HepG2 (cell line): ENCODE results near the gene MYO9A. TPM values are rescaled to one million over a fixed set of nuclear protein-coding genes. Genes with fewer than 3 reads are reported as not detected.

ENCODE experiments used
- ADNP ChIP-seq: sonication (generic); formaldehyde crosslinking; IDR thresholded peaks from 2 replicates; pipeline ENCODE4 v1.4.0; 2020; ENCODE audit warnings: missing genetic modification reagents
- AHDC1 ChIP-seq: sonication (generic); formaldehyde crosslinking; IDR thresholded peaks from 2 replicates; pipeline ENCODE4 v1.5.1; 2020; ENCODE audit warnings: mild to moderate bottlenecking, missing genetic modification reagents, borderline replicate concordance
- BRD4 ChIP-seq: sonication (generic); formaldehyde crosslinking; IDR thresholded peaks from 2 replicates; pipeline ENCODE4 v1.4.0; 2020; ENCODE audit warnings: missing genetic modification reagents
- EEA1 ChIP-seq: sonication (generic); formaldehyde crosslinking; IDR thresholded peaks from 2 replicates; pipeline ENCODE4 v1.5.1; 2020; ENCODE audit warnings: mild to moderate bottlenecking, missing genetic modification reagents, borderline replicate concordance
- GATAD2A ChIP-seq: IDR thresholded peaks from 2 replicates; pipeline ENCODE4 v1.6.1; 2016
- MEIS2 ChIP-seq: sonication (generic); formaldehyde crosslinking; IDR thresholded peaks from 2 replicates; pipeline ENCODE4 v1.9.0; 2021; ENCODE audit warnings: mild to moderate bottlenecking, missing genetic modification reagents
- MLLT10 ChIP-seq: sonication (generic); formaldehyde crosslinking; IDR thresholded peaks from 2 replicates; pipeline ENCODE4 v1.4.0; 2020; ENCODE audit warnings: missing genetic modification reagents
- MYPOP ChIP-seq: sonication (generic); formaldehyde crosslinking; IDR thresholded peaks from 2 replicates; pipeline ENCODE4 v1.8.1; 2023; ENCODE audit warnings: mild to moderate bottlenecking, moderate library complexity, missing genetic modification reagents
- NCOA5 ChIP-seq: sonication (generic); formaldehyde crosslinking; IDR thresholded peaks from 2 replicates; pipeline ENCODE4 v1.4.0; 2020; ENCODE audit warnings: missing genetic modification reagents
- NFKB2 ChIP-seq: sonication (generic); formaldehyde crosslinking; IDR thresholded peaks from 2 replicates; pipeline ENCODE4 v1.4.0; 2020; ENCODE audit warnings: missing genetic modification reagents, borderline replicate concordance
- NR2C2 ChIP-seq: sonication (generic); formaldehyde crosslinking; IDR thresholded peaks from 2 replicates; pipeline ENCODE4 v1.4.0; 2020; ENCODE audit warnings: missing genetic modification reagents, mild to moderate bottlenecking, moderate library complexity, borderline replicate concordance
- PHF5A ChIP-seq: IDR thresholded peaks from one replicate; pipeline ENCODE4 v1.6.1; 2018; ENCODE audit warnings: low read depth, missing genetic modification reagents; ENCODE audit not compliant: unreplicated experiment
- SAFB2 ChIP-seq: sonication (generic); formaldehyde crosslinking; IDR thresholded peaks from 2 replicates; pipeline ENCODE4 v1.5.1; 2020; ENCODE audit warnings: missing genetic modification reagents, low read depth, mild to moderate bottlenecking, borderline replicate concordance
- TEF ChIP-seq: sonication (generic); formaldehyde crosslinking; IDR thresholded peaks from 2 replicates; pipeline ENCODE4 v1.5.0; 2020; ENCODE audit warnings: missing genetic modification reagents
- TFE3 ChIP-seq: IDR thresholded peaks from 2 replicates; pipeline ENCODE4 v1.6.1; 2016
- ZBTB37 ChIP-seq: sonication (generic); formaldehyde crosslinking; IDR thresholded peaks from 2 replicates; pipeline ENCODE4 v1.4.0; 2020; ENCODE audit warnings: mild to moderate bottlenecking, missing genetic modification reagents
- ZNF224 ChIP-seq: sonication (generic); formaldehyde crosslinking; IDR thresholded peaks from 2 replicates; pipeline ENCODE4 v1.5.0; 2020; ENCODE audit warnings: mild to moderate bottlenecking, missing genetic modification reagents
- ZNF543 ChIP-seq: sonication (generic); formaldehyde crosslinking; IDR thresholded peaks from 2 replicates; pipeline ENCODE4 v1.4.0; 2020; ENCODE audit warnings: mild to moderate bottlenecking, missing genetic modification reagents
- ZNF557 ChIP-seq: sonication (generic); formaldehyde crosslinking; IDR thresholded peaks from 2 replicates; pipeline ENCODE4 v1.4.0; 2020; ENCODE audit warnings: missing genetic modification reagents
- ZNF605 ChIP-seq: sonication (generic); formaldehyde crosslinking; IDR thresholded peaks from 2 replicates; pipeline ENCODE4 v1.8.0; 2022; ENCODE audit warnings: mild to moderate bottlenecking, missing genetic modification reagents
- ZNF674 ChIP-seq: sonication (generic); formaldehyde crosslinking; IDR thresholded peaks from 2 replicates; pipeline ENCODE4 v1.5.0; 2020; ENCODE audit warnings: low read depth, mild to moderate bottlenecking, missing genetic modification reagents
- polyA plus RNA-seq, 8 experiments: library from polyadenylated mRNA; depleted of rRNA in 3 of 8; stranded (reverse) in 7 of 8; unstranded in 1 of 8; fragments of >200 nt; fragmentation: Illumina TruSeq in 4 of 8; extraction: Trizol in 4 of 8; gene quantifications; 2 replicates each; pipeline versions ENCODE4 v1.2.1 to v1.2.3, GENCODE V29; 2011 to 2016; ENCODE audit warnings: low read depth in 4 of 8, missing spikeins in 1 of 8, mixed read lengths in 1 of 8; ENCODE audit not compliant: insufficient read depth in 1 of 8
- total RNA-seq, 5 experiments: library from RNA; depleted of rRNA; stranded (reverse); fragments of >200 nt; fragmentation: Illumina TruSeq; extraction: Trizol; gene quantifications; 2 replicates each; pipeline ENCODE4 v1.2.3, GENCODE V29; 2016; ENCODE audit warnings: low read depth in 1 of 5

Gene MYO9A
- total and polyA plus RNA-seq, 2 of the 13 experiments (the other 11 are each of a cell fraction or from before 2014, with no cell fraction given): 4.8 to 15.3 TPM

GRCh38 chr15:72117486-72118016 is 399 bp downstream of the MYO9A start (continued):
- TF ChIP-seq NR2C2 (CRISPR knock-in tag) (no peak), MEIS2 (CRISPR knock-in tag) (no peak), EEA1 (CRISPR knock-in tag) (no peak), MYPOP (CRISPR knock-in tag) (peak; percentile 40; the same call in 1 of the 2 replicates), ZNF605 (peak; percentile 59; the same call in 1 of the 2 replicates), SAFB2 (no peak; the same call in 1 of the 2 replicates), ADNP (CRISPR knock-in tag) (no peak), BRD4 (CRISPR knock-in tag) (no peak), MLLT10 (CRISPR knock-in tag) (no peak), ZBTB37 (CRISPR knock-in tag) (no peak), ZNF557 (no peak), NCOA5 (CRISPR knock-in tag) (no peak), ZNF224 (CRISPR knock-in tag) (no peak), NFKB2 (CRISPR knock-in tag) (peak; percentile 34; the same call in 1 of the 2 replicates), GATAD2A (no peak), TFE3 (CRISPR knock-in tag) (no peak), ZNF674 (CRISPR knock-in tag) (0 out of 2 replicates have a peak, but pooled peaks have one; percentile 68), PHF5A (CRISPR knock-in tag) (no peak), AHDC1 (CRISPR knock-in tag) (no peak), ZNF543 (CRISPR knock-in tag) (no peak), TEF (CRISPR knock-in tag) (no peak)
